ENCODE results near the gene NPAP1.
"Not testable (repeated sequence)": the region's sequence is repeated elsewhere in the genome, so short reads cannot be mapped to it uniquely, and the experiment has no call there.

DNA sequence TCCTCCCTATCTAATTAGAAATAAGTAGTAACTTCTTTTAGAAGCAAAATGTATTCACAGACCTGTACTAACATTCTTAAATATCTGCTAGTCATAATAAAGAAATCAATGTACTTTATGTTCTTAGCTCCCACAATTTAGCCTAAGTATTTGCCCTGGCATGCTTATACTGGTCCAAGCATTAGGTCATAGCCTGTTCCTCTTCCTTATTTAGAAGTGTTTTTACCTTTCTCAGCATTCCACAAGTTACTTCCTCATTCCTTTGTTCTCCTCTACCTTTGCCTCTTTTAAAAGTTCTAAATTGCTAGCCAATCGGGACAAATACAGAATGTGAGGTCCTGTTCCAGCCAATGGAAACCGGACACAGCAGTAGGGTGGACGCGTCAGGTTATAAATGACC is 7.3 kb downstream of the NPAP1 start:
- TF ChIP-seq CTCF (IDR thresholded peaks at IDR 0.05); POLR2AphosphoS5 (IDR thresholded peaks at IDR 0.05; ENCODE audit: low read depth, low read length): not testable (repeated sequence)
